Measurements from ENCODE around the gene SLC16A5. TPM values are rescaled to one million over a fixed set of nuclear protein-coding genes. Genes with fewer than 3 reads are reported as not detected.
A peak's percentile ranks its signal among the peaks of the same experiment; 100 is the strongest.
"Not testable (repeated sequence)": the region's sequence is repeated elsewhere in the genome, so short reads cannot be mapped to it uniquely, and the experiment has no call there.

Gene SLC16A5
- total and polyA plus RNA-seq, 8 donors: 18.5 to 45.1 (median 23.9) TPM

DNA sequence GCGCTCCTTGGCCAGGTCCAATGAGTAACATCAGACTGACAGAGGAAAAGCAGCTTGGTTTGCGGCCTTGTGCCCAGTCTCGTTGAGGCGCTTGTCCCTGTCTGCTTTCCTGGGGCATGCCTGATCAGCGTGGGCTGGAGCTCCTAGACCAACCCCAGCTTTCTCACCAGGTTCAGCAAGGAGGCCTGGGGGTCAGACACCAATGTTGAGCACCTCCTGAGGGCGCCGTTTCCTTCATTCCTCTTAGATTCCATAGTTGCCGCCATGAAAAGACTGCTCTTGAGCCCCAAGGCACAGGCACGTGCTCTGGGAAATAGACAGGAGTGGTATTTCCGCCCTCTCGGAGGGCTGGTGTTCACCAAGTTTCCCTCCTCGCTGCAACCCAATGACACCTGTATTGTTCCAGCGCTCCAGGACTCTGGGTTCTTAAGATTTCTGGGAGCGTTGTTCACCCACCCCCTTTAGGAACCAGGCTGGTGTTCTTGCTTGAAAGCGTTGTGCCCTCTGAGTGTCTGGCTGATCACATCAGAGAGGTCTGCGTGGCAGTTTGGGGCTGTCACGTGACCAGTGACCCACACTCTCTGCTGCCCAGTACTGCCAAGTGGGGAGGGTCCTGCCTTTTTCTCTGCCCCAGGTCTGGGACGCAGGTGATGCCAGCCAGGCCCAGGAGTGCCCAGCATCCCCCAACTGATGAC lies 22.7 kb upstream of the SLC16A5 start:
- Histone ChIP-seq H3K27me3 (no peaks in the 10 kb centered on the region), H3K36me3 (peaks cover 0 to 51% of the 10 kb centered on the region in 2 donors), H3K9me3 (no peaks in the 10 kb centered on the region), H3K27ac (no peak overlapping the region), H3K4me3 (no peak overlapping the region), H3K4me1 (peaks cover 0 to 6% of the 10 kb centered on the region in 2 donors)
- intact Hi-C loops (cut with DNase I): no loop called here
- no peak for TF ChIP-seq CTCF (IDR thresholded peaks at IDR 0.05)
- DNase-seq: no peak
- ATAC-seq: no peak

- Histone ChIP-seq H3K9me3 (no peaks in the 10 kb centered on the region), H3K36me3 (peaks cover 0 to 46% of the 10 kb centered on the region in 2 donors), H3K27ac (no peak overlapping the region), H3K4me3 (no peak overlapping the region), H3K27me3 (no peaks in the 10 kb centered on the region), H3K4me1 (peaks cover 0 to 6% of the 10 kb centered on the region in 2 donors)
- DNase-seq (no peak), ATAC-seq (no peak)
- intact Hi-C loops (cut with DNase I): no loop called here
- TF ChIP-seq CTCF (IDR thresholded peaks at IDR 0.05): no peak
These were observed 22.1 kb upstream of the SLC16A5 start for GRCh38 chr17:75065562-75066151.

DNA sequence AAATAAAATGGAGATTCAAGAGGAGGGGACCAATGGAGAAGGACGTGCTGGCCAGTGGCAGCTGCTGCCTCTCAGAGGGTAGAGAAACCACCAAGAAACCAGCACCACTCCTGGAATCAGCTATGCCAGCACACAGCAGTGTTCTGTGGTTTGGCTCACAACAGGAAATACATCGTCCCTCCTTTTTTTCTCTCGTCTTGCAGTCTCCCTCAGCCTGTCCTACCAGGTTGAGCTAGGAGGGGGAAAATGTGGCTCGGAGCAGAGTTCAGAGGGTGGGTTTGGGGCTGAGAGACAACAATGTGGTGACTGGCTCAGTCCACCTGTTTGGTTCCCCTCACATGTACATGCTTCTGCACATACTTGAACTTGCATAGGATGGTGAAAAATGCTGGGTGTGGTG lies 19.9 kb upstream of the SLC16A5 start:
- no peak overlapping the region for H3K4me3 ChIP-seq
- H3K27ac ChIP-seq: no peak overlapping the region
- peaks cover 0 to 6% of the 10 kb centered on the region in 2 donors for H3K4me1 ChIP-seq
- no peaks in the 10 kb centered on the region for H3K9me3 ChIP-seq
- no peak for TF ChIP-seq CTCF (IDR thresholded peaks at IDR 0.05)
- DNase-seq: peak in 1 of 4 donors; percentile 9
- H3K36me3 ChIP-seq: peaks cover 0 to 24% of the 10 kb centered on the region in 2 donors
- H3K27me3 ChIP-seq: no peaks in the 10 kb centered on the region
- intact Hi-C loops (cut with DNase I): no loop called here
- ATAC-seq: no peak

- no peaks in the 10 kb centered on the region for H3K27me3 ChIP-seq
- TF ChIP-seq CTCF (IDR thresholded peaks at IDR 0.05): no peak
- no peaks in the 10 kb centered on the region for H3K9me3 ChIP-seq
- peaks cover 0 to 15% of the 10 kb centered on the region in 2 donors for H3K36me3 ChIP-seq
- H3K4me1 ChIP-seq: peaks cover 0 to 6% of the 10 kb centered on the region in 2 donors
- H3K4me3 ChIP-seq: no peak overlapping the region
- intact Hi-C loops (cut with DNase I): no loop called here
- no peak overlapping the region for H3K27ac ChIP-seq
- no peak for DNase-seq
- ATAC-seq: no peak
These were observed 19.0 kb upstream of the SLC16A5 start for GRCh38 chr17:75068750-75069149.

- DNase-seq (peak in 1 of 4 donors; percentile 12), ATAC-seq (peak; percentile 70)
- Histone ChIP-seq H3K27me3 (no peaks in the 10 kb centered on the region), H3K4me3 (no peak overlapping the region), H3K36me3 (peaks cover 0 to 4% of the 10 kb centered on the region in 2 donors), H3K9me3 (no peaks in the 10 kb centered on the region), H3K4me1 (peaks cover 0 to 6% of the 10 kb centered on the region in 2 donors), H3K27ac (no peak overlapping the region)
- intact Hi-C loops (cut with DNase I): no loop called here
- TF ChIP-seq CTCF (IDR thresholded peaks at IDR 0.05): peak; percentile 12 to 34
These were observed 18.0 kb upstream of the SLC16A5 start for GRCh38 chr17:75069783-75070182.

DNA sequence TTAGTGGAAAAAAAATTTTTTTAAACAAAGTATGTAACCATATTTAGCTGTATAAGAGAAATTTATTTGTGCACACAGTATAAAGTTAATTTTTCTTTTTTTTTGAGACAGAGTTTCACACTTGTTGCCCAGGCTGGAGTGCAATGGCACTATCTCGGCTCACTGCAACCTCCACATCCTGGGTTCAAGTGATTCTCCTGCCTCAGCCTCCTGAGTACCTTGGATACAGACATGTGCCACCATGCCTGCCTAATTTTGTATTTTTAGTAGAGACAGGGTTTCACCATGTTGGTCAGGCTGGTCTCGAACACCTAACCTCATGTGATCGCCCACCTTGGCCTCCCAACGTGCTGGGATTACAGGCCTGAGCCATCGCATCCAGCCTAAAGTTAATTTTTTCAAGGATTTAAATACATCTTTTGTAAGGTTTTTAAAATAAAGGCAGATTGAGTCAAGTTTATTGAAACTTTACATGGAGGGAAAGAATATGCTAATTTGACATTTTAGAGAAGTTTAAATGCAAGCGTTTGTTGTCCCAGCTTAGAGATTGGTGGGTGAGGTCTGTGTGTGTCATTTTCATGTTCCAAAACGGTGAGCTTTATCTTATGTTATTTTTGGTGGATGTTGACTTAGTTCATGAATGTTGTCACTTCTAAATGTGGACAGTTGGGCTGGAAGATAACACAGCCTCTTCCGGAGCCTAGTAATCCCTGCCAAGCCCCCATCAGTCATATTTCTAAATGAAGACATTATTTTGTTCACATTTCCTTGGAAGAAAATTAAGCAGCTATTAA lies 16.1 kb upstream of the SLC16A5 start:
- ATAC-seq; H3K4me3 ChIP-seq; H3K36me3 ChIP-seq; H3K27me3 ChIP-seq; intact Hi-C loops (cut with DNase I); DNase-seq; H3K27ac ChIP-seq; H3K9me3 ChIP-seq: not testable (repeated sequence)
- peaks cover 0 to 11% of the 10 kb centered on the region in 2 donors for H3K4me1 ChIP-seq

- H3K27ac ChIP-seq; ATAC-seq; H3K27me3 ChIP-seq; H3K9me3 ChIP-seq; intact Hi-C loops (cut with DNase I); H3K36me3 ChIP-seq; DNase-seq; H3K4me3 ChIP-seq: not testable (repeated sequence)
- H3K4me1 ChIP-seq: peaks cover 3 to 23% of the 10 kb centered on the region in 2 donors
These were observed 14.8 kb upstream of the SLC16A5 start for GRCh38 chr17:75072909-75073308.
